ENCODE results near the gene LIPT2. TPM values are rescaled to one million over a fixed set of nuclear protein-coding genes. Genes with fewer than 3 reads are reported as not detected.
"Not testable (repeated sequence)": the region's sequence is repeated elsewhere in the genome, so short reads cannot be mapped to it uniquely, and the experiment has no call there.

Gene LIPT2
- total and polyA plus RNA-seq, 4 donors: 2.0 to 6.9 (median 3.4) TPM

- no peak for ATAC-seq (ENCODE audit: insufficient read depth, low FRiP score)
- no peaks in the 10 kb centered on the region for H3K27me3 ChIP-seq (ENCODE audit: control insufficient read depth in 3 of 3, insufficient read depth in 3 of 3, low read length in 2 of 3)
- TF ChIP-seq, protein P1, sequence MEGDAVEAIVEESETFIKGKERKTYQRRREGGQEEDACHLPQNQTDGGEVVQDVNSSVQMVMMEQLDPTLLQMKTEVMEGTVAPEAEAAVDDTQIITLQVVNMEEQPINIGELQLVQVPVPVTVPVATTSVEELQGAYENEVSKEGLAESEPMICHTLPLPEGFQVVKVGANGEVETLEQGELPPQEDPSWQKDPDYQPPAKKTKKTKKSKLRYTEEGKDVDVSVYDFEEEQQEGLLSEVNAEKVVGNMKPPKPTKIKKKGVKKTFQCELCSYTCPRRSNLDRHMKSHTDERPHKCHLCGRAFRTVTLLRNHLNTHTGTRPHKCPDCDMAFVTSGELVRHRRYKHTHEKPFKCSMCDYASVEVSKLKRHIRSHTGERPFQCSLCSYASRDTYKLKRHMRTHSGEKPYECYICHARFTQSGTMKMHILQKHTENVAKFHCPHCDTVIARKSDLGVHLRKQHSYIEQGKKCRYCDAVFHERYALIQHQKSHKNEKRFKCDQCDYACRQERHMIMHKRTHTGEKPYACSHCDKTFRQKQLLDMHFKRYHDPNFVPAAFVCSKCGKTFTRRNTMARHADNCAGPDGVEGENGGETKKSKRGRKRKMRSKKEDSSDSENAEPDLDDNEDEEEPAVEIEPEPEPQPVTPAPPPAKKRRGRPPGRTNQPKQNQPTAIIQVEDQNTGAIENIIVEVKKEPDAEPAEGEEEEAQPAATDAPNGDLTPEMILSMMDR (IDR thresholded peaks at IDR 0.05; ENCODE audit: control extremely low read depth, extremely low read depth): no peak
- no peaks in the 10 kb centered on the region for H3K4me1 ChIP-seq (ENCODE audit: control insufficient read depth in 5 of 5, insufficient read depth in 5 of 5, low read length in 5 of 5)
- H3K27ac ChIP-seq (ENCODE audit: low read depth in 1 of 2, low read length in 1 of 2): no peak overlapping the region
- DNase-seq: no peak
- H3K4me3 ChIP-seq: no peak overlapping the region
- no peaks in the 10 kb centered on the region for H3K36me3 ChIP-seq (ENCODE audit: control insufficient read depth in 4 of 4, insufficient read depth in 4 of 4, low read length in 4 of 4)
- no peak overlapping the region for H3K9ac ChIP-seq (ENCODE audit: insufficient read depth in 1 of 2, low read length in 2 of 2)
- H3K9me3 ChIP-seq (ENCODE audit: control insufficient read depth in 4 of 4, insufficient read depth in 3 of 4, low read length in 3 of 4): peaks cover 0 to 3% (median 0%) of the 10 kb centered on the region in 4 donors
Observed at GRCh38 chr11:74538680-74539079, 45.2 kb upstream of the LIPT2 start.

DNA sequence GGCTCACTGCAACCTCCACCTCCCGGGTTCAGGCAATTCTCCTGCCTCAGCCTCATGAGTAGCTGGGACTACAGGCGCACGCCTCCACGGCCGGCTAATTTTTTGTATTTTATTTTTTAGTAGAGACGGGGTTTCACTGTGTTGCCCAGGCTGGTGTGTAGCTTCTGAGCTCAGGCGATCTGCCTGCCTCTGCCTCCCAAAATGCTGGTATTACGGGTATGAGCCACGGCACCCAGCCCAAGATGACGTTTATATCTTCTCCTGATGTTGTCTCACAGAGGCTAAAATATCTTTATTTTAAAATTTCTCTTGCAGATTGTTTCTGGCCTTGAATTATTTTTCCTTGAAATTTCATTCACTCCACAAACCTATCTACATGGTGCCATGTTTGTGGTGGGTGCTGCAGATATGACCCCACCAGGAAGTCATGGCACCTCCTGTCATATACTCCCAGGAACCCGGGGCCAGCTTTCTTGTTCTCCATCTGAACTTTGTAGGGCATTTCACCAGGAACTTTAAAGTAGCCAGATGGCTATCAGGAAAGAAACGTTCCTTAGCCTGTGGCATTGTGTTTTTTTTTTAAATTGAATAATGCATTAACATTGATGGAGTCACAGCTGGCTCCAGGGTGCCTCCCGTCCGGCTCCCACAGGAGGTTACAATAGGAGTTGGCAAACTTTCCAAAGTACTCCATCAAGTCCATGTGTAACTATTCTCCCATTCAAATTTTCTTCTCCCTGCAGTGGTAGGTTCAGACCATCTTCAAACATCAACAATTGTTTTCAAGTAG lies 42.0 kb upstream of the LIPT2 start:
- Histone ChIP-seq H3K9ac (ENCODE audit: insufficient read depth in 1 of 2, low read length in 2 of 2) (no peak overlapping the region), H3K36me3 (ENCODE audit: control insufficient read depth in 4 of 4, insufficient read depth in 4 of 4, low read length in 4 of 4) (no peaks in the 10 kb centered on the region), H3K9me3 (ENCODE audit: control insufficient read depth in 4 of 4, insufficient read depth in 3 of 4, low read length in 3 of 4) (peaks cover 0 to 3% (median 0%) of the 10 kb centered on the region in 4 donors), H3K4me1 (ENCODE audit: control insufficient read depth in 5 of 5, insufficient read depth in 5 of 5, low read length in 5 of 5) (no peaks in the 10 kb centered on the region), H3K4me3 (no peak overlapping the region), H3K27ac (ENCODE audit: low read depth in 1 of 2, low read length in 1 of 2) (no peak overlapping the region), H3K27me3 (ENCODE audit: control insufficient read depth in 3 of 3, insufficient read depth in 3 of 3, low read length in 2 of 3) (no peaks in the 10 kb centered on the region)
- TF ChIP-seq, protein P1 (IDR thresholded peaks at IDR 0.05; ENCODE audit: control extremely low read depth, extremely low read depth): no peak
- no peak for ATAC-seq (ENCODE audit: insufficient read depth, low FRiP score)
- WGBS, 2 donors: 84 to 92% methylated on average over 14 of the region's 14 CpGs
- DNase-seq: no peak

DNA sequence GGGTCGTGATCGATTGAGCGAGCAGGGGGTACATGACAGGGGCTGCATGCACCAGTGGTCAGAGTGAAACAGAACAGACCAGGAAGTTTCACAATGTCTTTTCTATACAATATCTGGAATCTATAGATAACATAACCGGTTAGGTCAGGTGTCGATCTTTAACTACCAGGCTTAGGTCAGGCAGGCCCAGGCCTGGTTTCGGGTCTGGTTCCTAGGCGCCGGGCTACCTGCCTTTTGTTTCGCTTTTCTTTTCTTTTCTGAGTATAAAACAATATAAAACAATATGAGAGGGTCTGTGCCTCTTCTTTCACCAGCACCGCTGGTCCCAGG lies 41.4 kb upstream of the LIPT2 start:
- H3K27ac ChIP-seq (ENCODE audit: low read depth in 1 of 2, low read length in 1 of 2); ATAC-seq (ENCODE audit: insufficient read depth, low FRiP score): not testable (repeated sequence)
- 69 to 84% methylated on average over 10 of the region's 10 CpGs for WGBS, 2 donors

DNA sequence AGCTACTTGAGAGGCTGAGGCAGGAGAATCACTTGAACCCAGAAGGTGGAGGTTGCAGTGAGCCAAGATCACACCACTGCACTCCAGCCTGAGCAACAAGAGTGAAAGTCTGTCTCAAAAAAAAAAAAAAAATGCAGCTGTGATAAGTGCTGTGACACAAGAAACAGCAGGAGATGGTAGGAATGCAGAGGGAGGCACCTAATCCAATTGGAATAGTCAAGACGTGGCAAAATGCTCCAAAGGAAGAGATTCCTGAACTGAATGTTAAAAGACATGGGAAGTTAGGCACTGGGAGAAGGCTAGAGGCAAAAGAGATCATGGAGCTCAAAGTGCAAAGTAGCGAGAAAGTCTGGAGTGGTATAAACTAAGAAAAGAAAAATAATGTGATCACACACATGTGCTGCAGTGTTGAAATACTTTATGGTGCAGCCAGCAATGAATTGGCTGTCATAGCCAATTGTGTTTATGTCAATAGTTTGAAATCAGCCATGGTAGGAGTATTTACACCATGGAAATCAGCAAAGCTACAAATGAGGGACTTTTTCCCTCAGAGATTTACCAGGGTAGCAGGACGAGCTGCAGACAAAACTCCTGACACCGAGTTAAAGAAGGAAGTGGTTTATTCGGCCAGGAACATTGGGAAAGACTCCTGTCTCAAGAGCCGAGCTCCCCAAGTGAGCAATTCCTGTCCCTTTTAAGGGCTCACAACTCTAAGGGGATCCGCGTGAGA lies 40.9 kb upstream of the LIPT2 start:
- Histone ChIP-seq H3K9me3 (ENCODE audit: control insufficient read depth in 4 of 4, insufficient read depth in 3 of 4, low read length in 3 of 4) (peaks cover 0 to 3% (median 0%) of the 10 kb centered on the region in 4 donors), H3K9ac (ENCODE audit: insufficient read depth in 1 of 2, low read length in 2 of 2) (no peak overlapping the region), H3K36me3 (ENCODE audit: control insufficient read depth in 4 of 4, insufficient read depth in 4 of 4, low read length in 4 of 4) (no peaks in the 10 kb centered on the region), H3K27me3 (ENCODE audit: control insufficient read depth in 3 of 3, insufficient read depth in 3 of 3, low read length in 2 of 3) (no peaks in the 10 kb centered on the region), H3K4me3 (no peak overlapping the region), H3K4me1 (ENCODE audit: control insufficient read depth in 5 of 5, insufficient read depth in 5 of 5, low read length in 5 of 5) (no peaks in the 10 kb centered on the region), H3K27ac (ENCODE audit: low read depth in 1 of 2, low read length in 1 of 2) (no peak overlapping the region)
- TF ChIP-seq, protein P1 (IDR thresholded peaks at IDR 0.05; ENCODE audit: control extremely low read depth, extremely low read depth): no peak
- DNase-seq (no peak), ATAC-seq (ENCODE audit: insufficient read depth, low FRiP score) (no peak)
- WGBS, 2 donors: 48 to 64% methylated on average over 8 of the region's 8 CpGs

More for the DNA sequence above, 41.4 kb upstream of the LIPT2 start:
- not testable (repeated sequence) for H3K27me3 ChIP-seq (ENCODE audit: control insufficient read depth in 3 of 3, insufficient read depth in 3 of 3, low read length in 2 of 3); H3K9ac ChIP-seq (ENCODE audit: insufficient read depth in 1 of 2, low read length in 2 of 2); H3K4me1 ChIP-seq (ENCODE audit: control insufficient read depth in 5 of 5, insufficient read depth in 5 of 5, low read length in 5 of 5); H3K36me3 ChIP-seq (ENCODE audit: control insufficient read depth in 4 of 4, insufficient read depth in 4 of 4, low read length in 4 of 4); H3K4me3 ChIP-seq; DNase-seq; H3K9me3 ChIP-seq (ENCODE audit: control insufficient read depth in 4 of 4, insufficient read depth in 3 of 4, low read length in 3 of 4)
